Osteoblast (primary cell): ENCODE measurements around the gene MZT2A. TPM values are rescaled to one million over a fixed set of nuclear protein-coding genes. Genes with fewer than 3 reads are reported as not detected.
"Not testable (repeated sequence)": the region's sequence is repeated elsewhere in the genome, so short reads cannot be mapped to it uniquely, and the experiment has no call there.

Experiments
- DNase-seq: peaks from one replicate; pipeline ENCODE4 v3.0.0; 2011; ENCODE audit warnings: low spot score, mixed read lengths; ENCODE audit not compliant: insufficient read length; ENCODE audit errors: missing footprints
- H2AFZ ChIP-seq: 2 replicates; pipeline ENCODE4 v1.6.0; 2011; ENCODE audit warnings: mild to moderate bottlenecking, low read length
- H3K27ac ChIP-seq: 2 replicates; pipeline ENCODE4 v1.5.1; 2011; ENCODE audit warnings: mild to moderate bottlenecking, low read depth, low read length, moderate library complexity
- H3K27me3 ChIP-seq: 2 replicates; pipeline ENCODE4 v1.6.0; 2012; ENCODE audit warnings: mild to moderate bottlenecking, control low read depth, inconsistent platforms, low read length, moderate library complexity; ENCODE audit not compliant: insufficient read depth
- H3K36me3 ChIP-seq: 2 replicates; pipeline ENCODE4 v1.5.1; 2011; ENCODE audit warnings: mild to moderate bottlenecking, low read length, control low read depth, moderate library complexity; ENCODE audit not compliant: insufficient read depth
- H3K4me1 ChIP-seq: 2 replicates; pipeline ENCODE4 v1.5.1; 2011; ENCODE audit warnings: mild to moderate bottlenecking, low read length, control low read depth, moderate library complexity; ENCODE audit not compliant: insufficient read depth
- H3K4me2 ChIP-seq: 2 replicates; pipeline ENCODE4 v1.6.0; 2011; ENCODE audit warnings: mild to moderate bottlenecking, low read length; ENCODE audit not compliant: insufficient read depth
- H3K4me3 ChIP-seq: fragments of 200-600 bp; sonication (generic); 3 replicates; pipeline ENCODE4 v1.5.1; 2012; ENCODE audit warnings: mild to moderate bottlenecking, low read length, inconsistent platforms; ENCODE audit not compliant: insufficient read depth
- H3K79me2 ChIP-seq: 2 replicates; pipeline ENCODE4 v1.6.0; 2012; ENCODE audit warnings: mild to moderate bottlenecking, low read length, control low read depth, inconsistent platforms; ENCODE audit not compliant: insufficient read depth
- H3K9me3 ChIP-seq: 2 replicates; pipeline ENCODE4 v1.5.1; 2011; ENCODE audit warnings: low read depth, low read length, control low read depth
- H4K20me1 ChIP-seq: 2 replicates; pipeline ENCODE4 v1.6.0; 2012; ENCODE audit warnings: mild to moderate bottlenecking, low read length, control low read depth; ENCODE audit not compliant: insufficient read depth
- CTCF ChIP-seq: IDR thresholded peaks from 2 replicates; pipeline ENCODE4 v1.5.1; 2011; ENCODE audit warnings: mild to moderate bottlenecking, low read depth, low read length, moderate library complexity; ENCODE audit errors: extremely low read depth
- total RNA-seq: library from RNA; depleted of rRNA; stranded (reverse); fragments of >200 nt; gene quantifications from 2 replicates; pipeline ENCODE4 v1.2.3, GENCODE V29; 2012

The MZT2A gene
- total RNA-seq, 1 donor = 45.2 TPM

DNA sequence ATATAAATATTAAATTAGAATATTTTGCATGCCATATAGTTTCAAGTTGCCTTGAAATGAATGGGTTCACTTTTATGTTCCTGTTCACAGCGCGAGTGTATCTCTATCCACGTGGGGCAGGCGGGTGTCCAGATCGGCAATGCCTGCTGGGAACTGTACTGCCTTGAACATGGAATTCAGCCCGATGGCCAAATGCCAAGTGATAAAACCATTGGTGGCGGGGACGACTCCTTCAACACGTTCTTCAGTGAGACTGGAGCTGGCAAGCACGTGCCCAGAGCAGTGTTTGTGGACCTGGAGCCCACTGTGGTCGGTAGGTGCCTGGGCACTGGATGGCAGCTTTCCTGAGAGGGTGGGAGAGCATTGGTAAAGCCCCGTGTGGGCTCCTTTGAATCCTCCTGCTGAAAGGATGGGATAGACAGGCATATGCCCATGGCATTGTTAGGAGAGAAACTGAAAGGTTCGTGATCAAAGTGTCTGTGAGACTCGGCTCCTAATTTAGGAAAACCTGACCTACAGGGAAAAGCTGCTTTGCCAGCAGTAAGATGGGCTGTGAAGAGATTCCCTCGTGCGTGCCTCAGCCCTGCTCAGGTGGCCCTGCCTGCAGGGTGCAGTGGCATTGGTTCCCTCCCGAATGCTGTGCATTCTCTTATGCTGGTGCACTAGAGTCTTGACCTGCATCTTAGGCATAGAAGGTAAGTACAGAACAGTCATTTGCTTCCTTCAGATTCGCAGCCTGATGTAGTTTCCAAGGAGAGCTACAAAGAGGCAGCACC lies 13.9 kb downstream of the MZT2A start:
- DNase-seq, H3K27me3 ChIP-seq, H3K79me2 ChIP-seq, H3K4me1 ChIP-seq, H2AFZ ChIP-seq, H3K27ac ChIP-seq, H3K36me3 ChIP-seq, H4K20me1 ChIP-seq, H3K9me3 ChIP-seq, H3K4me3 ChIP-seq, H3K4me2 ChIP-seq: not testable (repeated sequence)

DNA sequence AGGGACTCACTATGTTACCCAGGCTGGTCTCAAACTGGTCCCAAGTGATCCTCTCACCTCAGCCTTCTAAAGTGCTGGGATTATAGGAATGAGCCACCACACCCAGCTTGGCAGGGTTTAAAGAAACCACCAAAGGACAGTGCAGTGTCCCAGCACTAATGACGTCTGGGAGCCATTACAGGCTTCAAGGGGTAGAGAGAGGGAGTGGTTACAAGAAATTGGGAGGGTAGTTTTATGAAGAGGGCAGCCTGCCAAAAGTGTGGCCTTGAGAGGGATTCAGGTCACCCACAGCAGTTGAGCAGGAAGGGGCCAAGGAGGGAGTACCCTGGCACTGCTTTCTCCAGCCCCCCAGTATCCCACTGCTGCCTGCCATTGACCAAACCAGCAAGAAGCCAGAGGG lies 15.0 kb downstream of the MZT2A start:
- H4K20me1 ChIP-seq, H3K9me3 ChIP-seq, H3K36me3 ChIP-seq, H3K4me2 ChIP-seq, H3K4me3 ChIP-seq, H3K27me3 ChIP-seq, H2AFZ ChIP-seq, H3K4me1 ChIP-seq, H3K79me2 ChIP-seq, DNase-seq, H3K27ac ChIP-seq: not testable (repeated sequence)

DNA sequence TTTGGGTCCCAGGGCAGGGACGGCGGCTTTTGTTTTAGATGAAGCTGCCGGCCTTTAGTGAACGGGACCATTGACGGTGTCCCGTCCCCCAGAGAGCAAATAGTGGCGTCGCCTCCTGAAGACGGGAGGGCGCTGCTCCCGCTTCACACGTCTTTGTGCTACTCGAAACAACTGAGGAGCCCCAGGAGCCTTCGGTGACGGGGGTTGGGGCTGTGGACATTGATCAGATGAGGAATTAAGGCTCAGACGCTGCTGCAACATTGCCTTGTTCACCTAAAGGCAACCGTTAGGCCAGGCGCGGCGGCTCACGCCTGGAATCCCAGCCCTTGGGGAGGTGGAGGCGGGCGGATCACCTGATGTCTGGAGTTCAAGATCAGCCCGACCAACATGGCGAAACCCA lies 15.8 kb downstream of the MZT2A start:
- not testable (repeated sequence) for H3K79me2 ChIP-seq, H2AFZ ChIP-seq, H3K9me3 ChIP-seq, H3K36me3 ChIP-seq, H3K27ac ChIP-seq, H3K4me3 ChIP-seq, H3K4me1 ChIP-seq, H3K27me3 ChIP-seq, H3K4me2 ChIP-seq, H4K20me1 ChIP-seq
- DNase-seq = peak; percentile 36

DNA sequence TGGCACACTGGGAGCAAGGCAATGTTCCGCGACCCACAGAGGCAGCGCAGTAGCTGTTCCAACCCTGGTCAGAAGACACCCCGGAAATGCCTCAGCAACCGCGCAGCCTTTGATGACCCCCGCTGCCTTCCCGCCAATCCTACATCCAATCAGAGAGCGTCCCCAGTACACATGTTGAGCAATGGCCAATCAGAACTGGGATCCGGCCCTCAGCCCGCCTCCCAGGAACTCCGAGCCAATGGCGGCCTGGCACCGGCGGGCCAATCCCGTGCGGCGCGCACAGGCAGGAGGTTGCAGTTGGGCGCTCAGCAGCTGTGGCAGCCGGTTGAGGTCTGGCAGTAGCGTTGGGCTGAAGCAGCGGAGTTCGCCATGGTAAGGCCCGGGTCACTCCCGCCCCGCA lies 16.4 kb downstream of the MZT2A start, which contains the start of gene TUBA3D:
TUBA3D (plus strand) TSS at position 289 of the 400 bp plus-strand sequence; CDS start at position 370, 81 bp downstream.
- H3K9me3 ChIP-seq = no peaks in the 10 kb centered on the region
- DNase-seq = peak; percentile 15
- H3K4me1 ChIP-seq = no peaks in the 10 kb centered on the region
- no peak within 1 kb of the TSS for H3K4me2 ChIP-seq
- H3K27ac ChIP-seq = no peak within 1 kb of the TSS
- no peaks in the 10 kb centered on the region for H3K36me3 ChIP-seq
- no peaks in the 10 kb centered on the region for H3K79me2 ChIP-seq
- H2AFZ ChIP-seq = no peak within 1 kb of the TSS
- TF ChIP-seq CTCF = no peak
- H3K27me3 ChIP-seq = no peaks in the 10 kb centered on the region
- no peaks in the 10 kb centered on the region for H4K20me1 ChIP-seq
- no peak within 1 kb of the TSS for H3K4me3 ChIP-seq

GRCh38 chr2:131473266-131473665 lies 18.9 kb downstream of the MZT2A start:
- not testable (repeated sequence) for H3K4me1 ChIP-seq, H3K4me2 ChIP-seq, DNase-seq, H3K27me3 ChIP-seq, H3K79me2 ChIP-seq, H3K36me3 ChIP-seq, H3K9me3 ChIP-seq, H2AFZ ChIP-seq, H3K4me3 ChIP-seq, H4K20me1 ChIP-seq, H3K27ac ChIP-seq

DNA sequence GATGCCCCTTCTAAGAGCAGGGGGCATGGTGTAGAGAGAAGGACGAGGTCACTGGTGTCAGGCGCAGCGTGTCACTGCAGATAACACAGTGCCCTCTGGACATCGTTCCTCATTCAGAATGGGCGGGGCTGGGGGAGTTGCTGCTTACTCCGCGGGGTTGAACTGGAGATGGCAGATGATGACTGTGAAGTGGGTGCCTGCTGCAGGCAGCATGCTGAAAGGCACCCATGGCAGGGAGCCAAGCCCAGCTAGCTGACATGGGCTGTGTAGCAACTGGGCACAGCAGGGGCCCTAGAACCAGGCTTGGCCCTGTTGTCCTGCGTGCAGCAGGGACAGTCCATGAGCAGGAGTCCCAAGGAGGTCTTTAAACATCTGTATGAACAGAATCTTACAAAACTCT lies 20.6 kb downstream of the MZT2A start:
- not testable (repeated sequence) for H3K27me3 ChIP-seq, H4K20me1 ChIP-seq, H3K4me2 ChIP-seq, H3K4me1 ChIP-seq, H3K27ac ChIP-seq, H3K79me2 ChIP-seq, H3K36me3 ChIP-seq, H3K9me3 ChIP-seq, H2AFZ ChIP-seq, H3K4me3 ChIP-seq
- peak; percentile 13 for DNase-seq

- H3K9me3 ChIP-seq, H3K36me3 ChIP-seq, H3K4me2 ChIP-seq, H3K27ac ChIP-seq, H3K4me1 ChIP-seq, H3K27me3 ChIP-seq, H4K20me1 ChIP-seq, H2AFZ ChIP-seq, DNase-seq, H3K79me2 ChIP-seq, H3K4me3 ChIP-seq: not testable (repeated sequence)
Measured at GRCh38 chr2:131470944-131471343, 21.3 kb downstream of the MZT2A start.

- H3K36me3 ChIP-seq, H2AFZ ChIP-seq, H3K27ac ChIP-seq, H4K20me1 ChIP-seq, H3K4me3 ChIP-seq, H3K9me3 ChIP-seq, H3K27me3 ChIP-seq, DNase-seq, H3K4me1 ChIP-seq, H3K79me2 ChIP-seq, H3K4me2 ChIP-seq: not testable (repeated sequence)
Measured at GRCh38 chr2:131467722-131468121, 24.5 kb downstream of the MZT2A start.
